Measurements from ENCODE around the gene ANKRD33B. TPM values are rescaled to one million over a fixed set of nuclear protein-coding genes. Genes with fewer than 3 reads are reported as not detected.

ANKRD33B gene
- total and polyA plus RNA-seq, 2 experiments from 2014 or later = 0.71 to 1.5 TPM

- Histone ChIP-seq H3K4me1 (ENCODE audit: insufficient read depth) (peaks cover 41% of the 10 kb centered on the region), H2AFZ (peak overlapping the region; percentile 49; the same call in 1 of the 2 replicates), H3K36me3 (ENCODE audit: low read depth) (no peaks in the 10 kb centered on the region), H3K27me3 (replicated peaks; ENCODE audit: insufficient read depth) (no peaks in the 10 kb centered on the region), H3K4me3 (peak overlapping the region; percentile 43), H3F3A (ENCODE audit: insufficient read depth) (peaks cover 45% of the 10 kb centered on the region), H3K9ac (peak overlapping the region; percentile 63), H3K9me2 (ENCODE audit: insufficient read depth) (no peaks in the 10 kb centered on the region), H4K20me1 (ENCODE audit: insufficient read depth) (no peaks in the 10 kb centered on the region), H3K9me3 (ENCODE audit: low read depth) (no peaks in the 10 kb centered on the region), H3K27ac (peak overlapping the region; percentile 84), H3K79me2 (ENCODE audit: insufficient read depth) (no peaks in the 10 kb centered on the region), H3K4me2 (ENCODE audit: unreplicated experiment) (peak overlapping the region; percentile 76)
- in situ Hi-C loops (cut with MboI) = no loop called here
- TF ChIP-seq EZH2 (IDR thresholded peaks at IDR 0.05; ENCODE audit: insufficient read depth, poor library complexity, severe bottlenecking) (no peak), EZH2phosphoT487 (IDR thresholded peaks at IDR 0.05; ENCODE audit: insufficient read depth, low read depth) (no peak)
- DNase-seq = peak; percentile 98
- 2 to 3% methylated on average over 19 of the region's 19 CpGs for WGBS, 2 experiments (ENCODE audit: low coverage in 1 of 2, low lambda C conversion rate in 2 of 2, missing lambda C conversion rate in 2 of 2)
Observed at GRCh38 chr5:10524376-10525123, 39.3 kb upstream of the ANKRD33B start.

- Histone ChIP-seq H3K27me3 (replicated peaks; ENCODE audit: insufficient read depth) (no peaks in the 10 kb centered on the region), H3K36me3 (ENCODE audit: low read depth) (no peaks in the 10 kb centered on the region), H3K9me3 (ENCODE audit: low read depth) (no peaks in the 10 kb centered on the region), H3K79me2 (ENCODE audit: insufficient read depth) (no peaks in the 10 kb centered on the region), H3K4me1 (ENCODE audit: insufficient read depth) (peaks cover 41% of the 10 kb centered on the region), H3K4me3 (peak overlapping the region; percentile 43), H3K27ac (peak overlapping the region; percentile 84), H3K9me2 (ENCODE audit: insufficient read depth) (no peaks in the 10 kb centered on the region), H4K20me1 (ENCODE audit: insufficient read depth) (no peaks in the 10 kb centered on the region), H2AFZ (0 out of 2 replicates have a peak overlapping the region, but pooled peaks have one; percentile 49), H3F3A (ENCODE audit: insufficient read depth) (peaks cover 45% of the 10 kb centered on the region), H3K4me2 (ENCODE audit: unreplicated experiment) (peak overlapping the region; percentile 76), H3K9ac (peak overlapping the region; percentile 47)
- WGBS, 2 experiments (ENCODE audit: low coverage in 1 of 2, low lambda C conversion rate in 2 of 2, missing lambda C conversion rate in 2 of 2) = 1 to 4% methylated on average over 4 of the region's 4 CpGs
- in situ Hi-C loops (cut with MboI) = no loop called here
- no peak for DNase-seq
- TF ChIP-seq EZH2 (IDR thresholded peaks at IDR 0.05; ENCODE audit: insufficient read depth, poor library complexity, severe bottlenecking) (no peak), EZH2phosphoT487 (IDR thresholded peaks at IDR 0.05; ENCODE audit: insufficient read depth, low read depth) (no peak)
Observed at GRCh38 chr5:10525124-10525495, 38.8 kb upstream of the ANKRD33B start.

GRCh38 chr5:10527281-10527950 lies 36.5 kb upstream of the ANKRD33B start:
- Histone ChIP-seq H3K4me3 (peak overlapping the region; percentile 62), H3F3A (ENCODE audit: insufficient read depth) (peaks cover 45% of the 10 kb centered on the region), H3K9me3 (ENCODE audit: low read depth) (no peaks in the 10 kb centered on the region), H3K4me2 (ENCODE audit: unreplicated experiment) (peak overlapping the region; percentile 81), H4K20me1 (ENCODE audit: insufficient read depth) (no peaks in the 10 kb centered on the region), H3K9me2 (ENCODE audit: insufficient read depth) (no peaks in the 10 kb centered on the region), H3K36me3 (ENCODE audit: low read depth) (no peaks in the 10 kb centered on the region), H3K4me1 (ENCODE audit: insufficient read depth) (peaks cover 41% of the 10 kb centered on the region), H3K79me2 (ENCODE audit: insufficient read depth) (no peaks in the 10 kb centered on the region), H3K27ac (peak overlapping the region; percentile 79), H3K9ac (peak overlapping the region; percentile 63), H2AFZ (peak overlapping the region; percentile 49), H3K27me3 (replicated peaks; ENCODE audit: insufficient read depth) (no peaks in the 10 kb centered on the region)
- WGBS, 2 experiments (ENCODE audit: low coverage in 1 of 2, low lambda C conversion rate in 2 of 2, missing lambda C conversion rate in 2 of 2) = 13 to 19% methylated on average over 11 of the region's 11 CpGs
- DNase-seq = peak; percentile 56
- TF ChIP-seq EZH2 (IDR thresholded peaks at IDR 0.05; ENCODE audit: insufficient read depth, poor library complexity, severe bottlenecking) (no peak), EZH2phosphoT487 (IDR thresholded peaks at IDR 0.05; ENCODE audit: insufficient read depth, low read depth) (no peak)
- in situ Hi-C loops (cut with MboI) = no loop called here

GRCh38 chr5:10528056-10528816 lies 35.6 kb upstream of the ANKRD33B start:
- Histone ChIP-seq H3K9me2 (ENCODE audit: insufficient read depth) (no peaks in the 10 kb centered on the region), H3K4me3 (peak overlapping the region; percentile 62), H3K9ac (peak overlapping the region; percentile 63), H3K27ac (peak overlapping the region; percentile 79), H3F3A (ENCODE audit: insufficient read depth) (peaks cover 45% of the 10 kb centered on the region), H3K4me2 (ENCODE audit: unreplicated experiment) (peak overlapping the region; percentile 81), H2AFZ (peak overlapping the region; percentile 49), H3K4me1 (ENCODE audit: insufficient read depth) (peaks cover 41% of the 10 kb centered on the region), H3K36me3 (ENCODE audit: low read depth) (no peaks in the 10 kb centered on the region), H4K20me1 (ENCODE audit: insufficient read depth) (no peaks in the 10 kb centered on the region), H3K27me3 (replicated peaks; ENCODE audit: insufficient read depth) (no peaks in the 10 kb centered on the region), H3K9me3 (ENCODE audit: low read depth) (no peaks in the 10 kb centered on the region), H3K79me2 (ENCODE audit: insufficient read depth) (no peaks in the 10 kb centered on the region)
- DNase-seq = peak; percentile 82
- in situ Hi-C loops (cut with MboI) = no loop called here
- TF ChIP-seq EZH2phosphoT487 (IDR thresholded peaks at IDR 0.05; ENCODE audit: insufficient read depth, low read depth) = no peak
- WGBS, 2 experiments (ENCODE audit: low coverage in 1 of 2, low lambda C conversion rate in 2 of 2, missing lambda C conversion rate in 2 of 2) = 25 to 26% methylated on average over 9 of the region's 9 CpGs
